Panc1 (cell line): ENCODE measurements around the gene AMIGO2.

Experiments
- POLR2AphosphoS5 ChIP-seq: IDR thresholded peaks from 2 replicates; pipeline ENCODE4 v1.6.1; 2012; ENCODE audit warnings: mild to moderate bottlenecking, low read depth, low read length, moderate library complexity
- TF ChIP-seq, protein P1 (sequence below): fragments of 450-650 bp; IDR thresholded peaks from 2 replicates; pipeline ENCODE4 v1.5.1; 2017; ENCODE audit warnings: mild to moderate bottlenecking

DNA sequence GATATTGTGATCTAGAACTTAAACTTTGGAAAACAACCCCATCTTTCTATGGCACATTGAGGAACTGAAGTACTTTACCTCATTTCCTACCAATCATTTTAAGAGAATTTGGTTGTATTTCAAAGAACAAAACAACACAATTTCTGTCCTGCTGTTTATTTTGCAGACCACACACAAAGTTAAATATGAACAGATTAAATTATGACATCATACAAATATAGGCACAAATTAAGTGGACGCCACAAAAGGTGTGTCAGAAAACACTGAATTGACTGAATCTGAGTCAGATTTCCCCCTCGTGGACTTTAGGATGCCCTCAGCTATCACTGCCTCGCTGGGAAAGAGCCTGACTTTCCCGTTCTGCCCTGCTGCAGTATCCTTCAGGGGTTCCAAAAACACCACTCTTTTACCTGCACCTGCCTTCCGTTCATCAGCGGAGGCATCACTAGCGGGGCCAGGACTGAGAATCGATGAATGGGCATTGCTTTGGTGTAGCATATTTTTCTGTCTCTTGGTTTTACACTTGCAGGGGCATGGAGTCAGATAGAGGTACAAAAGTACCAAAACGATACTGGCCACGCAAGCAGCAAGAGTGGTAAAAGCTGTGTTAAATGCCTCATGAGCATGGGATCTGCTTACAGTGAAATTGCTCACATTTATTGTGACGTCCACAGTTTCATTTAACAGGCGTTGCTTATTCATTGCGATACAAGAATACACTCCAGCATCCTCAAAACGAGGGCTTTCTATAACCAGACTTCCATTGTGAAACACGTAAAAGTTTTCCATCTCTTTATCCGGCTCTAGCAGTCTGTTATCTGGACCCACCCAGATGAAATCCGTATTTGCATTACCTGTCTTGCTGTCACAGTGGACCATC, 2.3 kb downstream of the AMIGO2 start:
- TF ChIP-seq, protein P1, sequence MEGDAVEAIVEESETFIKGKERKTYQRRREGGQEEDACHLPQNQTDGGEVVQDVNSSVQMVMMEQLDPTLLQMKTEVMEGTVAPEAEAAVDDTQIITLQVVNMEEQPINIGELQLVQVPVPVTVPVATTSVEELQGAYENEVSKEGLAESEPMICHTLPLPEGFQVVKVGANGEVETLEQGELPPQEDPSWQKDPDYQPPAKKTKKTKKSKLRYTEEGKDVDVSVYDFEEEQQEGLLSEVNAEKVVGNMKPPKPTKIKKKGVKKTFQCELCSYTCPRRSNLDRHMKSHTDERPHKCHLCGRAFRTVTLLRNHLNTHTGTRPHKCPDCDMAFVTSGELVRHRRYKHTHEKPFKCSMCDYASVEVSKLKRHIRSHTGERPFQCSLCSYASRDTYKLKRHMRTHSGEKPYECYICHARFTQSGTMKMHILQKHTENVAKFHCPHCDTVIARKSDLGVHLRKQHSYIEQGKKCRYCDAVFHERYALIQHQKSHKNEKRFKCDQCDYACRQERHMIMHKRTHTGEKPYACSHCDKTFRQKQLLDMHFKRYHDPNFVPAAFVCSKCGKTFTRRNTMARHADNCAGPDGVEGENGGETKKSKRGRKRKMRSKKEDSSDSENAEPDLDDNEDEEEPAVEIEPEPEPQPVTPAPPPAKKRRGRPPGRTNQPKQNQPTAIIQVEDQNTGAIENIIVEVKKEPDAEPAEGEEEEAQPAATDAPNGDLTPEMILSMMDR, result no peak
- TF ChIP-seq POLR2AphosphoS5, result no peak
